Activated CD8-positive, alpha-beta memory T cell treated with anti-CD3 and anti-CD28 coated beads for 24 hours (primary cell): Measurements from ENCODE around the gene CT47B1.
"Not testable (repeated sequence)": the region's sequence is repeated elsewhere in the genome, so short reads cannot be mapped to it uniquely, and the experiment has no call there.

Source experiments
- DNase-seq: peaks from one replicate; pipeline ENCODE4 v3.0.0-alpha.2; 2020

CT47B1 gene

GRCh38 chrX:120875766-120876165 lies at the start of gene CT47B1:
CT47B1 (minus strand) TSS chrX:120875866; CDS start chrX:120875670, 196 bp downstream.
- not testable (repeated sequence) for DNase-seq

- no peak for DNase-seq
These were observed 748 bp downstream of the CT47B1 start for GRCh38 chrX:120874678-120875557.

GRCh38 chrX:120857240-120857639 lies 18.4 kb downstream of the CT47B1 start:
- DNase-seq = no peak

- no peak for DNase-seq
These were observed 34.8 kb downstream of the CT47B1 start for GRCh38 chrX:120840827-120841226.

GRCh38 chrX:120839491-120839890 lies 36.2 kb downstream of the CT47B1 start:
- DNase-seq = no peak

DNA sequence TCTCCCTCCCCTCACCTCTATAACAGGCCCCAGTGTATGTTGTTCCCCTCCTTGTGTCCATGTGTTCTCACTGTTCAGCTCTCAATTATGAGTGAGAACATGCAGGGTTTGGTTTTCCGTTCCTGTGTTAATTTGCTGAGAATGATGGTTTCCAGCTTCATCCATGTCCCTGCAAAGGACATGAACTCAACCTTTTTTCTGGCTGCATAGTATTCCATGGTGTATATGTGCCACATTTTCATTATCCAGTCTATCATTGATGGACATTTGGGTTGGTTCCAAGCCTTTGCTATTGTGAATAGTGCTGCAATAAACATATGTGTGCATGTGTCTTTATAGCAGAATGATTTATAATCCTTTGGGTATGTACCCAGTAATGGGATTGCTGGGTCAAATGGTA lies 48.5 kb downstream of the CT47B1 start:
- not testable (repeated sequence) for DNase-seq

DNA sequence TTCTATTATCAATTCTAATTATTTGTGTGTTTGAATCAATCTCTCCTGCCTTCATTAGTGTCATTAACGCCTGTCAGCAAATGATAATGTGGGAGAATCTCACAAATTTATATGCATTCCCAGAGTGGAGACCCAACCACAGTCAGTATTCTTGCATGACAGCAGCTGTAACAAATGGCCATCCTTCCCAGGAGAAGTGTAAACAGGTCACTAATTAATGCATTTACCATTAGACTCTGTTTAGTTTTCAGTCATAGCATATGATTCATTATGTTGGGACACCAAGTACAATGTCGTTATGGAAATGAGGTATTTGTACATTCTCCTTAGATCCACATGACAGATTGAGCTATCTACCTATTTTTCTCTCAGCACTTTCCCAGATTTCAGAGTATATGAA lies 50.5 kb downstream of the CT47B1 start:
- DNase-seq = no peak

GRCh38 chrX:120824021-120824420 lies 51.6 kb downstream of the CT47B1 start:
- DNase-seq = no peak

DNA sequence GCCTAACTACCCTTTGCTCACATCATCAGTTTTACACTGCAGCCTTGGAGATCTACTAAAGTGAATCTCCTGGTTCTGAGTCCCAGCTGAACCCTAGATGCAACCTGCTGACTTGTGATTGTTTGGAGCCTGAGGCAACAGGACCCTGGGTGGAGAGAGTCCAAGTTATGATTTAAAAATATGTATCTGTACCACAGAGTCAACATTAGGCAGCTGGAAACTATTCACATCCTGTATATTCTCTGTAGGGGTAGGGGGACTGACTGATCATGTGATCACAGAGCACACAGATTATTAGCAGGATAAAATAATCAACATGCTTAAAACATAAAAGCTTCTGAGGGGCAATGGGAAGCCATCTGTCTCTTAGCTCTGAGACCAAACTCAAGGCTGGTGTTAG lies 52.1 kb downstream of the CT47B1 start:
- no peak for DNase-seq
